Measurements from ENCODE around the gene CCDC93. TPM values are rescaled to one million over a fixed set of nuclear protein-coding genes. Genes with fewer than 3 reads are reported as not detected.

The CCDC93 gene
- total RNA-seq, 1 donor from 2014 or later: 63.4 TPM

- no peaks in the 10 kb centered on the region for H3K9me3 Mint-ChIP-seq (ENCODE audit: low read depth)
- H3K4me1 Mint-ChIP-seq (ENCODE audit: low read depth): peaks cover 14% of the 10 kb centered on the region
- H3K27me3 Mint-ChIP-seq: peaks cover 3% of the 10 kb centered on the region
- H3K27ac Mint-ChIP-seq: no peak overlapping the region
- TF ChIP-seq CTCF (IDR thresholded peaks at IDR 0.05; ENCODE audit: unreplicated experiment): no peak
- no peak for DNase-seq (ENCODE audit: low spot score, unreplicated experiment)
- H3K4me3 Mint-ChIP-seq (ENCODE audit: low read depth): no peak overlapping the region
- H3K36me3 Mint-ChIP-seq (ENCODE audit: insufficient read depth): no peaks in the 10 kb centered on the region
Observed at GRCh38 chr2:118050386-118050785, 36.5 kb upstream of the CCDC93 start.

- DNase-seq (ENCODE audit: low spot score, unreplicated experiment): no peak
- H3K27ac Mint-ChIP-seq: no peak overlapping the region
- peaks cover 14% of the 10 kb centered on the region for H3K4me1 Mint-ChIP-seq (ENCODE audit: low read depth)
Observed at GRCh38 chr2:118049816-118050140, 35.9 kb upstream of the CCDC93 start.

GRCh38 chr2:118049140-118049815 is 35.4 kb upstream of the CCDC93 start:
- H3K4me1 Mint-ChIP-seq (ENCODE audit: low read depth): peaks cover 14% of the 10 kb centered on the region
- no peak for TF ChIP-seq CTCF (IDR thresholded peaks at IDR 0.05; ENCODE audit: unreplicated experiment)
- no peak overlapping the region for H3K27ac Mint-ChIP-seq
- no peaks in the 10 kb centered on the region for H3K9me3 Mint-ChIP-seq (ENCODE audit: low read depth)
- no peaks in the 10 kb centered on the region for H3K36me3 Mint-ChIP-seq (ENCODE audit: insufficient read depth)
- no peak for DNase-seq (ENCODE audit: low spot score, unreplicated experiment)
- no peak overlapping the region for H3K4me3 Mint-ChIP-seq (ENCODE audit: low read depth)
- H3K27me3 Mint-ChIP-seq: peaks cover 7% of the 10 kb centered on the region

More at GRCh38 chr2:118049816-118050140, 35.9 kb upstream of the CCDC93 start:
- no peak for TF ChIP-seq CTCF (IDR thresholded peaks at IDR 0.05; ENCODE audit: unreplicated experiment)
- H3K27me3 Mint-ChIP-seq: peaks cover 3% of the 10 kb centered on the region
- no peak overlapping the region for H3K4me3 Mint-ChIP-seq (ENCODE audit: low read depth)
- H3K9me3 Mint-ChIP-seq (ENCODE audit: low read depth): no peaks in the 10 kb centered on the region
- no peaks in the 10 kb centered on the region for H3K36me3 Mint-ChIP-seq (ENCODE audit: insufficient read depth)

- no peak for TF ChIP-seq CTCF (IDR thresholded peaks at IDR 0.05; ENCODE audit: unreplicated experiment)
- H3K27ac Mint-ChIP-seq: no peak overlapping the region
- no peak for DNase-seq (ENCODE audit: low spot score, unreplicated experiment)
- no peak overlapping the region for H3K4me3 Mint-ChIP-seq (ENCODE audit: low read depth)
- no peaks in the 10 kb centered on the region for H3K9me3 Mint-ChIP-seq (ENCODE audit: low read depth)
- H3K4me1 Mint-ChIP-seq (ENCODE audit: low read depth): peaks cover 9% of the 10 kb centered on the region
- peaks cover 13% of the 10 kb centered on the region for H3K27me3 Mint-ChIP-seq
- H3K36me3 Mint-ChIP-seq (ENCODE audit: insufficient read depth): no peaks in the 10 kb centered on the region
Observed at GRCh38 chr2:118048401-118048800, 34.5 kb upstream of the CCDC93 start.

- Mint-ChIP-seq H3K27ac (no peak overlapping the region), H3K9me3 (ENCODE audit: low read depth) (no peaks in the 10 kb centered on the region)
Observed at GRCh38 chr2:118047380-118047826, 33.5 kb upstream of the CCDC93 start.

More at GRCh38 chr2:118047380-118047826, 33.5 kb upstream of the CCDC93 start:
- peaks cover 8% of the 10 kb centered on the region for H3K4me1 Mint-ChIP-seq (ENCODE audit: low read depth)
- DNase-seq (ENCODE audit: low spot score, unreplicated experiment): no peak
- no peak for TF ChIP-seq CTCF (IDR thresholded peaks at IDR 0.05; ENCODE audit: unreplicated experiment)
- H3K4me3 Mint-ChIP-seq (ENCODE audit: low read depth): no peak overlapping the region
- peaks cover 17% of the 10 kb centered on the region for H3K27me3 Mint-ChIP-seq
- H3K36me3 Mint-ChIP-seq (ENCODE audit: insufficient read depth): no peaks in the 10 kb centered on the region

Data from progenitor cell of endocrine pancreas (in vitro differentiated cells).